DOHH2 (cell line): ENCODE results near the gene NRCAM.

Source experiments
- CTCF ChIP-seq: fragments of 200-600 bp; sonication (generic); IDR thresholded peaks from one replicate; pipeline ENCODE4 v1.5.1; 2014; ENCODE audit warnings: antibody characterized with exemption, mild to moderate bottlenecking, low read depth, low read length; ENCODE audit not compliant: poor library complexity, severe bottlenecking
- EZH2phosphoT487 ChIP-seq: fragments of 200-600 bp; sonication (generic); IDR thresholded peaks from 2 replicates; pipeline ENCODE4 v1.6.1; 2017; ENCODE audit warnings: borderline replicate concordance, mild to moderate bottlenecking, antibody characterized with exemption, low read length, moderate library complexity, mixed read lengths

- TF ChIP-seq CTCF (no peak), EZH2phosphoT487 (no peak)
Observed at GRCh38 chr7:108448584-108449505, 7.4 kb downstream of the NRCAM start.
